Panc1 (cell line): Measurements from ENCODE around the gene OOEP.

Experiments
- POLR2AphosphoS5 ChIP-seq: IDR thresholded peaks from 2 replicates; pipeline ENCODE4 v1.6.1; 2012; ENCODE audit warnings: mild to moderate bottlenecking, low read depth, low read length, moderate library complexity
- SIN3A ChIP-seq: IDR thresholded peaks from 2 replicates; pipeline ENCODE4 v1.6.1; 2012; ENCODE audit warnings: low read depth, mild to moderate bottlenecking, low read length, moderate library complexity, borderline replicate concordance; ENCODE audit not compliant: insufficient read depth
- TF ChIP-seq, protein P1 (sequence below): fragments of 450-650 bp; IDR thresholded peaks from 2 replicates; pipeline ENCODE4 v1.5.1; 2017; ENCODE audit warnings: mild to moderate bottlenecking
- TF ChIP-seq, protein P2 (sequence below), 2 experiments: IDR thresholded peaks; 2 replicates each; pipeline ENCODE4 v1.6.1; 2011 to 2012; ENCODE audit warnings: low read depth in 2 of 2, control low read depth in 1 of 2, low read length in 1 of 2, mild to moderate bottlenecking in 1 of 2, moderate library complexity in 1 of 2; ENCODE audit not compliant: insufficient read depth in 1 of 2

DNA sequence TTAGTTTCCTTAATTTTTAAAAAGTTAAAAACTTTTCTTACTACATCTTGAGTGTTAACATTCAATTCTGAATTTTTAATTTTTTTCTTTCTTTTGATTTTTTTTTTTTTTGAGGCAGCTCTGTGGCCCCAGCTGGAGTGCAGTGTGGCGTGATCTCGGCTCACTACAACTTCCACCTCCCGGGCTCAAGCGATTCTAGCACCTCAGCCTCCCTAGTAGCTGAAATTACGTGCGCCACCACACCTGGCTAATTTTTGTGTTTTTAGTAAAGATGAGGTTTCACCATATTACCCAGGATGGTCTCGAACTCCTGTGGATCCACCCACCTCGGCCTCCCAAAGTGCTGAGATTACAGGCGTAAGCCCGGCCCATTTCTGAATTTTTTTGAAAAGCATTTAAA is 26.2 kb upstream of the OOEP start:
- TF ChIP-seq, protein P1, sequence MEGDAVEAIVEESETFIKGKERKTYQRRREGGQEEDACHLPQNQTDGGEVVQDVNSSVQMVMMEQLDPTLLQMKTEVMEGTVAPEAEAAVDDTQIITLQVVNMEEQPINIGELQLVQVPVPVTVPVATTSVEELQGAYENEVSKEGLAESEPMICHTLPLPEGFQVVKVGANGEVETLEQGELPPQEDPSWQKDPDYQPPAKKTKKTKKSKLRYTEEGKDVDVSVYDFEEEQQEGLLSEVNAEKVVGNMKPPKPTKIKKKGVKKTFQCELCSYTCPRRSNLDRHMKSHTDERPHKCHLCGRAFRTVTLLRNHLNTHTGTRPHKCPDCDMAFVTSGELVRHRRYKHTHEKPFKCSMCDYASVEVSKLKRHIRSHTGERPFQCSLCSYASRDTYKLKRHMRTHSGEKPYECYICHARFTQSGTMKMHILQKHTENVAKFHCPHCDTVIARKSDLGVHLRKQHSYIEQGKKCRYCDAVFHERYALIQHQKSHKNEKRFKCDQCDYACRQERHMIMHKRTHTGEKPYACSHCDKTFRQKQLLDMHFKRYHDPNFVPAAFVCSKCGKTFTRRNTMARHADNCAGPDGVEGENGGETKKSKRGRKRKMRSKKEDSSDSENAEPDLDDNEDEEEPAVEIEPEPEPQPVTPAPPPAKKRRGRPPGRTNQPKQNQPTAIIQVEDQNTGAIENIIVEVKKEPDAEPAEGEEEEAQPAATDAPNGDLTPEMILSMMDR, result no peak
- TF ChIP-seq, protein P2, sequence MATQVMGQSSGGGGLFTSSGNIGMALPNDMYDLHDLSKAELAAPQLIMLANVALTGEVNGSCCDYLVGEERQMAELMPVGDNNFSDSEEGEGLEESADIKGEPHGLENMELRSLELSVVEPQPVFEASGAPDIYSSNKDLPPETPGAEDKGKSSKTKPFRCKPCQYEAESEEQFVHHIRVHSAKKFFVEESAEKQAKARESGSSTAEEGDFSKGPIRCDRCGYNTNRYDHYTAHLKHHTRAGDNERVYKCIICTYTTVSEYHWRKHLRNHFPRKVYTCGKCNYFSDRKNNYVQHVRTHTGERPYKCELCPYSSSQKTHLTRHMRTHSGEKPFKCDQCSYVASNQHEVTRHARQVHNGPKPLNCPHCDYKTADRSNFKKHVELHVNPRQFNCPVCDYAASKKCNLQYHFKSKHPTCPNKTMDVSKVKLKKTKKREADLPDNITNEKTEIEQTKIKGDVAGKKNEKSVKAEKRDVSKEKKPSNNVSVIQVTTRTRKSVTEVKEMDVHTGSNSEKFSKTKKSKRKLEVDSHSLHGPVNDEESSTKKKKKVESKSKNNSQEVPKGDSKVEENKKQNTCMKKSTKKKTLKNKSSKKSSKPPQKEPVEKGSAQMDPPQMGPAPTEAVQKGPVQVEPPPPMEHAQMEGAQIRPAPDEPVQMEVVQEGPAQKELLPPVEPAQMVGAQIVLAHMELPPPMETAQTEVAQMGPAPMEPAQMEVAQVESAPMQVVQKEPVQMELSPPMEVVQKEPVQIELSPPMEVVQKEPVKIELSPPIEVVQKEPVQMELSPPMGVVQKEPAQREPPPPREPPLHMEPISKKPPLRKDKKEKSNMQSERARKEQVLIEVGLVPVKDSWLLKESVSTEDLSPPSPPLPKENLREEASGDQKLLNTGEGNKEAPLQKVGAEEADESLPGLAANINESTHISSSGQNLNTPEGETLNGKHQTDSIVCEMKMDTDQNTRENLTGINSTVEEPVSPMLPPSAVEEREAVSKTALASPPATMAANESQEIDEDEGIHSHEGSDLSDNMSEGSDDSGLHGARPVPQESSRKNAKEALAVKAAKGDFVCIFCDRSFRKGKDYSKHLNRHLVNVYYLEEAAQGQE (IDR thresholded peaks at IDR 0.05; ENCODE audit: insufficient read depth in 1 of 2, low read depth in 2 of 2, low read length in 1 of 2), result no peak
- TF ChIP-seq POLR2AphosphoS5 (no peak), SIN3A (no peak)
